Transverse colon (tissue), 4 donors: ENCODE data around the gene MTPN. TPM values are rescaled to one million over a fixed set of nuclear protein-coding genes. Genes with fewer than 3 reads are reported as not detected.

Source experiments
- DNase-seq: peaks from one replicate; pipeline ENCODE4 v3.0.0-alpha.2; 2019
- H3K27ac ChIP-seq, 4 donors: fragments of 200-600 bp; sonication (generic); 2 replicates each; pipeline ENCODE4 v1.5.1; 2016 to 2018; ENCODE audit warnings: inconsistent platforms in 4 of 4
- H3K27me3 ChIP-seq: fragments of 200-600 bp; sonication (generic); 2 replicates; pipeline ENCODE4 v1.5.1; 2017; ENCODE audit warnings: inconsistent platforms
- H3K36me3 ChIP-seq, 4 donors: fragments of 200-600 bp; sonication (generic); 2 replicates each; pipeline ENCODE4 v1.5.1; 2017 to 2019; ENCODE audit warnings: inconsistent platforms in 4 of 4
- H3K4me1 ChIP-seq, 4 donors: fragments of 200-600 bp; sonication (generic); 2 replicates each; pipeline ENCODE4 v1.5.1; 2017 to 2020; ENCODE audit warnings: inconsistent platforms in 4 of 4
- H3K4me3 ChIP-seq, 4 donors: fragments of 200-600 bp; sonication (generic); 1 replicate in 1 of 4; 2 replicates in 3 of 4; pipeline versions ENCODE4 v1.5.1 to v1.6.1; 2017 to 2019; ENCODE audit warnings: inconsistent platforms in 4 of 4
- H3K9me3 ChIP-seq, 2 donors: fragments of 200-600 bp; sonication (generic); 2 replicates each; pipeline ENCODE4 v1.5.1; 2017 to 2019; ENCODE audit warnings: inconsistent platforms in 2 of 2
- CTCF ChIP-seq, 5 experiments: fragments of 200-600 bp in 3 of 5; fragments of 450-650 bp in 2 of 5; sonication (generic) in 3 of 5; IDR thresholded peaks; 1 replicate in 2 of 5; 2 replicates in 3 of 5; pipeline ENCODE4 v1.5.1; 2016 to 2017; ENCODE audit warnings: antibody characterized with exemption in 5 of 5, inconsistent platforms in 3 of 5, mild to moderate bottlenecking in 2 of 5, moderate library complexity in 1 of 5
- EP300 ChIP-seq: sonication (generic); formaldehyde crosslinking; IDR thresholded peaks from one replicate; pipeline ENCODE4 v1.6.1; 2017; ENCODE audit warnings: antibody characterized with exemption, low read depth
- POLR2A ChIP-seq: fragments of 450-650 bp; IDR thresholded peaks from one replicate; pipeline ENCODE4 v1.6.1; 2016; ENCODE audit warnings: antibody characterized with exemption, mild to moderate bottlenecking, moderate library complexity
- POLR2AphosphoS5 ChIP-seq, 3 donors: sonication (generic); formaldehyde crosslinking; IDR thresholded peaks; one replicate each; pipeline ENCODE4 v1.6.1; 2016; ENCODE audit warnings: antibody characterized with exemption in 3 of 3
- WGBS, 2 donors: methylation state at CpG; one replicate each; pipeline ENCODE4 v1.1.5; 2018; ENCODE audit warnings: low coverage in 1 of 2; 5-methylcytosine and 5-hydroxymethylcytosine counted together
- in situ Hi-C, 4 donors: fragments of 200-750 bp; cut with MboI; loops; one replicate each; pipeline versions ENCODE4 v1.15.0 to v1.15.1; 2017; ENCODE audit warnings: low sequenced_read_pairs in 3 of 4, low pct_ligation_motif_present in 1 of 4, low pct_unique_long_range_greater_than_20kb in 1 of 4
- intact Hi-C: fragments of 100-400 bp; cut with DNase I; formaldehyde crosslinking; loops from one replicate; pipeline ENCODE4 v1.15.1; 2023; ENCODE audit warnings: low total_unique reads
- total RNA-seq, 4 donors: library from RNA; depleted of rRNA; stranded (reverse); fragments of >200 nt; gene quantifications; one replicate each; pipeline ENCODE4 v1.1.0, GENCODE V29; 2016

The MTPN gene, protein sequence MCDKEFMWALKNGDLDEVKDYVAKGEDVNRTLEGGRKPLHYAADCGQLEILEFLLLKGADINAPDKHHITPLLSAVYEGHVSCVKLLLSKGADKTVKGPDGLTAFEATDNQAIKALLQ
- total RNA-seq: 10 to 100 TPM; 44.9 to 71.7 (median 65.5) TPM

DNA sequence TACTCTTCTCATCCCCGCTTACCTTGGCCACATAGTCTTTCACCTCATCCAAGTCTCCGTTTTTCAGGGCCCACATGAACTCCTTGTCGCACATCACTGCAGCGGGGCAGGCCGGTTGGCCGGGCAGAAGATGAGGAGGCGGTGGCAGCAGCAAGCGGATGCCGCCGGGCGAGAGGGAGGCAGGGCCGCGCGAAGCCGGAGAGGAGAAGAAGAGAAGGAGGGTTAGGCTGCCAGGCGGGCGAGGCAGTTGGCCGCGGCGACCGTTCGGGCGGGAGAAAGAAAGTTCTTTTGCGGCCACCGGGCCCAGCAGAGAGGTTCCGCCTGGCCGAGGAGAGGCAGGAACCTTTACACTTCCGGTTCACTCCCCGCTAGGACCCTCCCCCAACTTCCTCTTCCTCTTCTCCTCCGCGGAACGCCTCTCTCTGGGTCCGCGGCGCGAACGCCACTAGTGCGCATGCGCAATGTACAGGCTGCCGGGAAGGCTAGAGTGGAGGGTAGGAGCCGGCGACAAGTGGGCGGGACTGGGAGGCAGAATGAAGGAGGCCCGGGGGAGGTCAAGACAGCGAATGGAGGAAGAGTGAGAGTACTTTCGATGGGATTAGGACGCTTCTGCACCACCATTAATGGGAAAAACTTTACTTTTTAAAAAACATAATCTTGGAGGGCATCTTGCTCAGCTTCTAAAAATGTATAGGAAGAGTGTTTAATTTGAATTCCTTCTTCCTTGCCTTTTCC is at the start of gene MTPN:
Gene MTPN (minus strand): TSS at position 353 of the 735 bp plus-strand sequence. CDS start 259 bp downstream, at position 94.
- 1% methylated on average over 47 of the region's 47 CpGs; no CpG with 5 or more reads in 1 of the 2 donors for WGBS, 2 donors
- Histone ChIP-seq H3K27ac (peak within 1 kb of the TSS; percentile 87 to 95 (median 92)), H3K9me3 (no peaks in the 10 kb centered on the region), H3K4me1 (peaks cover 11 to 52% (median 17%) of the 10 kb centered on the region in 4 donors), H3K4me3 (peak within 1 kb of the TSS; percentile 77 to 99 (median 82)), H3K36me3 (no peaks in the 10 kb centered on the region), H3K27me3 (no peaks in the 10 kb centered on the region)
- in situ Hi-C loops: no loop called here
- DNase-seq: peak; percentile 99
- intact Hi-C loops: loop anchor here (5.0 kb wide), 1 partner anchor 315 kb away; the partner anchor contains the start of gene STMP1
- TF ChIP-seq POLR2A (peak; percentile 78), EP300 (no peak), CTCF (IDR thresholded peaks at IDR 0.05) (no peak), POLR2AphosphoS5 (IDR thresholded peaks at IDR 0.05) (peak; percentile 72 to 85 (median 83))

DNA sequence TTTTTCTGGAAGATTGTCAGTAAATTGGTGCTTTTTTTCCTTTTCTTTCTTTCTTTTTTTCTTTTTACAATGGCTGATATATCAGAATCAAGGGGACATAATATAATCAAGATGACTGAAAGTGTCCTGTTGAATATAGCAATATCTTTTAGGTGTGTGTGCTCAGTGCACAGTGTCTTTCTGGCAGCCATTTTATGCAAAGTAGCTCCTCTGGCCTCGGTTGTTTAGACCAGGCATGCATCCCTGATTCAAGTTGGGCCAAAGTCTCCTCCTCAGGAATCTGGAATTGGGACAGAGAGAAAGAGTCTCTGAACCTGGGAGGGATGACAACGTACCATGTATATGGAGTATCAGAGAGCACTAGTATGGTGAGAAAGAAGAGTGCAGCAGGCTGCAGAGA is 49.0 kb upstream of the MTPN start:
- H3K4me1 ChIP-seq: no peaks in the 10 kb centered on the region
- in situ Hi-C loops: no loop called here
- no peaks in the 10 kb centered on the region for H3K9me3 ChIP-seq
- intact Hi-C loops: no loop called here
- no peak for DNase-seq
- no peak overlapping the region for H3K4me3 ChIP-seq
- no peaks in the 10 kb centered on the region for H3K27me3 ChIP-seq
- WGBS, 2 donors: 75 to 89% methylated on average over 1 to 2 of the region's 2 CpGs
- TF ChIP-seq POLR2A: no peak
- TF ChIP-seq POLR2AphosphoS5 (IDR thresholded peaks at IDR 0.05): no peak
- TF ChIP-seq CTCF (IDR thresholded peaks at IDR 0.05): no peak
- TF ChIP-seq EP300: no peak
- no peaks in the 10 kb centered on the region for H3K36me3 ChIP-seq
- no peak overlapping the region for H3K27ac ChIP-seq

- in situ Hi-C loops (loop anchor here in 2 of 4 donors (25.0 kb wide), 1 partner anchor 361 kb away; the partner anchor contains the start of gene STMP1 (in 2 of the 2)), intact Hi-C loops (no loop called here)
- Histone ChIP-seq H3K27ac (no peak overlapping the region), H3K9me3 (no peaks in the 10 kb centered on the region), H3K4me3 (no peak overlapping the region), H3K27me3 (no peaks in the 10 kb centered on the region), H3K36me3 (no peaks in the 10 kb centered on the region), H3K4me1 (no peaks in the 10 kb centered on the region)
- no peak for TF ChIP-seq POLR2AphosphoS5 (IDR thresholded peaks at IDR 0.05)
- TF ChIP-seq POLR2A: no peak
- no peak for TF ChIP-seq CTCF (IDR thresholded peaks at IDR 0.05)
- no peak for TF ChIP-seq EP300
- no peak for DNase-seq
- WGBS, 2 donors: 72 to 75% methylated on average over 2 of the region's 2 CpGs
These were observed 46.1 kb upstream of the MTPN start for GRCh38 chr7:136023134-136023869.

DNA sequence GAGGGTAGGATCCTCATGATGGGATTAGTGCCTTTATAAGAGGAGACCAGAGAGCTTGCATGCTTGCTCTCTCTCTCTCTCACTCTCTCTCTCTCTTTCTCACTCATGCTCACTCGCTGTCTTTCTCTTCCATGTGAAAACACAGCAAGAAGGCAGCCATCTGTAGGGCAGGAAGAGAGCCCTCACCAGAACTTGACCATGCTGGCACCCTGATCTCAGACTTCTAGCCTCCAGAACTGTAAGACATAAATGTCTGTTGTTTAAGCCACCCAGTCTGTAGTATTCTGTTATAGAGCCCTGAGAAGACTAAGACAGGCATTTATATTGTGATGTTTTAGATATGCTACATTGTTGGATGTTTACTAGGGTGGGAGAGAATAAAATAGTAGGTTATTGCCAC is 43.4 kb upstream of the MTPN start:
- Histone ChIP-seq H3K4me1 (no peaks in the 10 kb centered on the region), H3K9me3 (no peaks in the 10 kb centered on the region), H3K27me3 (no peaks in the 10 kb centered on the region), H3K27ac (no peak overlapping the region), H3K36me3 (no peaks in the 10 kb centered on the region), H3K4me3 (no peak overlapping the region)
- WGBS, 2 donors: 65 to 86% methylated on average over 1 of the region's 1 CpG
- intact Hi-C loops (no loop called here), in situ Hi-C loops (loop anchor here in 2 of 4 donors (25.0 kb wide), 1 partner anchor 358 kb away; the partner anchor contains the start of gene STMP1 (in 2 of the 2))
- no peak for TF ChIP-seq CTCF (IDR thresholded peaks at IDR 0.05)
- DNase-seq: no peak
